CD8-positive, alpha-beta memory T cell (primary cell): Measurements from ENCODE around the gene MMP15. TPM values are rescaled to one million over a fixed set of nuclear protein-coding genes. Genes with fewer than 3 reads are reported as not detected.

Source experiments
- CTCF ChIA-PET: fragments of 350-600 bp; sonication (Branson Sonifier 250); formaldehyde crosslinking; loops from one replicate; lab custom pipeline; 2021; ENCODE audit warnings: antibody characterized with exemption; lab: Charles Lee
- POLR2A ChIA-PET: fragments of 350-600 bp; sonication (Branson Sonifier 250); formaldehyde crosslinking; loops from one replicate; lab custom pipeline; 2021; ENCODE audit warnings: antibody characterized with exemption; lab: Charles Lee
- DNase-seq, 5 donors: peaks; one replicate each; pipeline versions ENCODE4 v3.0.0 to v3.0.0-alpha.2; 2020 to 2022; ENCODE audit warnings: mixed read lengths in 1 of 5
- H3K27ac ChIP-seq: one replicate; pipeline ENCODE4 v1.7.0; 2013; ENCODE audit warnings: low read depth, mild to moderate bottlenecking, low read length, moderate library complexity
- H3K27me3 ChIP-seq: 2 replicates; pipeline ENCODE4 v1.7.0; 2013; ENCODE audit warnings: low read length, mild to moderate bottlenecking; ENCODE audit not compliant: insufficient read depth, poor library complexity, severe bottlenecking
- H3K36me3 ChIP-seq: 2 replicates; pipeline ENCODE4 v1.7.0; 2013; ENCODE audit warnings: mild to moderate bottlenecking, low read length, moderate library complexity; ENCODE audit not compliant: insufficient read depth
- H3K4me1 ChIP-seq: 2 replicates; pipeline ENCODE4 v1.7.0; 2013; ENCODE audit warnings: mild to moderate bottlenecking, low read length, moderate library complexity; ENCODE audit not compliant: insufficient read depth
- H3K4me3 ChIP-seq: 2 replicates; pipeline ENCODE4 v1.7.0; 2013; ENCODE audit warnings: mild to moderate bottlenecking, low read length
- H3K9me3 ChIP-seq: 2 replicates; pipeline ENCODE4 v1.7.0; 2013; ENCODE audit warnings: mild to moderate bottlenecking, low read length
- H3K27ac Mint-ChIP-seq, 8 donors: one replicate each; pipeline ENCODE4 v1.8.0; 2020 to 2021; ENCODE audit warnings: mixed read lengths in 8 of 8, mild to moderate bottlenecking in 6 of 8, inconsistent platforms in 3 of 8, moderate library complexity in 3 of 8
- H3K27me3 Mint-ChIP-seq, 2 donors: one replicate each; pipeline ENCODE4 v1.8.0; 2020 to 2021; ENCODE audit warnings: mixed read lengths in 2 of 2, mild to moderate bottlenecking in 1 of 2, moderate library complexity in 1 of 2
- H3K36me3 Mint-ChIP-seq, 3 donors: one replicate each; pipeline ENCODE4 v1.8.0; 2020 to 2021; ENCODE audit warnings: mixed read lengths in 3 of 3, inconsistent platforms in 1 of 3, mild to moderate bottlenecking in 1 of 3
- H3K4me1 Mint-ChIP-seq, 3 donors: one replicate each; pipeline ENCODE4 v1.8.0; 2020 to 2021; ENCODE audit warnings: mixed read lengths in 3 of 3, inconsistent platforms in 1 of 3, mild to moderate bottlenecking in 1 of 3
- H3K4me3 Mint-ChIP-seq, 7 donors: one replicate each; pipeline ENCODE4 v1.8.0; 2020 to 2021; ENCODE audit warnings: mixed read lengths in 7 of 7, mild to moderate bottlenecking in 6 of 7, moderate library complexity in 4 of 7, inconsistent platforms in 2 of 7
- H3K9me3 Mint-ChIP-seq, 5 donors: one replicate each; pipeline ENCODE4 v1.8.0; 2020 to 2022; ENCODE audit warnings: mixed read lengths in 5 of 5, mild to moderate bottlenecking in 3 of 5, moderate library complexity in 2 of 5, inconsistent platforms in 1 of 5
- polyA plus RNA-seq: library from polyadenylated mRNA; unstranded; fragments of 300-500 nt; fragmentation: Illumina TruSeq; gene quantifications from one replicate; pipeline ENCODE4 v1.2.3, GENCODE V29; 2021
- total RNA-seq, 2 experiments: library from RNA; stranded (reverse); gene quantifications; one replicate each; pipeline ENCODE4 v1.2.3, GENCODE V29; 2021

The MMP15 gene
- total and polyA plus RNA-seq, 3 experiments from 2014 or later = 0.16 to 1.1 (median 0.97) TPM

DNA sequence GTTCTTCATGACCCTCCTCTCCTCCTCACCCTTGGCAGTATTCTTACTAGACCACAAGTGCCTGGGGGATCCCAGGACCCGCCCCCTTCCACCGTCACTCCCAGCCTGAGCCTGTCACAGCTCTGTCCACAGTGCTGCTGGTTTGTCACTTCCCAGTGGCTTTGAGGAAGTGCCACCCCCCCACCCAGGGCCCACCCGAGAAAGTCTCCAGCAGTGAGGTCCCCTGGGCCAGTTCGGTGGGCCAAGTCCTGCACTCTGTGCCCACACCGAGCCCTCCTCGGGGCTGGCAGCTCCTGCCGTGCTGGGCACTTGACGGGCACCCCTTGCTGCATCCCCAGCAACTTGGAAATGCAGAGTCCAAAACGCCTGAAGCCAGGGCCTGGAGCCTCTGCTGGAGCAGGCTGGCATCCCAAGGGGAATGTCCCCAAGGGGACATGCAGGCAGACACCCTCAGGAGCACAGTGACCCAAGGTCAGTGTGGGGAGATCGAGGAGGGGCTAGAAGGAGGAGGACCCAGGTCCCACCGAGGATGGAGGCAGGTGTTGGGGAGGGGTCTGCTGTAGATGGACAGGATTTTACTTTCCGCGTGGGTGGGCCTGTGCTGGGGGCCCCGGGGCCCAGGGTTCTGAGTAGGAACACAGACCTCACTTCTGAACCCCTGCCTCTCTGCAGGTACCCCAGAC lies 15.5 kb downstream of the MMP15 start:
- no peaks in the 10 kb centered on the region for H3K4me1 Mint-ChIP-seq
- H3K4me1 ChIP-seq = no peaks in the 10 kb centered on the region
- no peaks in the 10 kb centered on the region for H3K27me3 ChIP-seq
- peaks cover 0 to 2% (median 0%) of the 10 kb centered on the region in 5 donors for H3K9me3 Mint-ChIP-seq
- H3K4me3 Mint-ChIP-seq = no peak overlapping the region
- H3K27ac Mint-ChIP-seq = no peak overlapping the region
- H3K9me3 ChIP-seq = no peaks in the 10 kb centered on the region
- no peak overlapping the region for H3K4me3 ChIP-seq
- ChIA-PET POLR2A (no interaction called here), CTCF (no interaction called here)
- H3K36me3 Mint-ChIP-seq = no peaks in the 10 kb centered on the region
- H3K36me3 ChIP-seq = no peaks in the 10 kb centered on the region
- peaks cover 0 to 2% of the 10 kb centered on the region in 2 donors for H3K27me3 Mint-ChIP-seq
- H3K27ac ChIP-seq = no peak overlapping the region
- no peak for DNase-seq

- Mint-ChIP-seq H3K27me3 (peaks cover 0 to 2% of the 10 kb centered on the region in 2 donors), H3K27ac (no peak overlapping the region), H3K36me3 (no peaks in the 10 kb centered on the region), H3K4me3 (no peak overlapping the region), H3K9me3 (peaks cover 0 to 2% (median 0%) of the 10 kb centered on the region in 5 donors), H3K4me1 (no peaks in the 10 kb centered on the region)
- ChIA-PET CTCF (no interaction called here), POLR2A (no interaction called here)
- H3K27ac ChIP-seq = no peak overlapping the region
- H3K4me1 ChIP-seq = no peaks in the 10 kb centered on the region
- no peaks in the 10 kb centered on the region for H3K9me3 ChIP-seq
- no peaks in the 10 kb centered on the region for H3K27me3 ChIP-seq
- H3K36me3 ChIP-seq = no peaks in the 10 kb centered on the region
- H3K4me3 ChIP-seq = no peak overlapping the region
- no peak for DNase-seq
These were observed 16.0 kb downstream of the MMP15 start for GRCh38 chr16:58041628-58041955.

DNA sequence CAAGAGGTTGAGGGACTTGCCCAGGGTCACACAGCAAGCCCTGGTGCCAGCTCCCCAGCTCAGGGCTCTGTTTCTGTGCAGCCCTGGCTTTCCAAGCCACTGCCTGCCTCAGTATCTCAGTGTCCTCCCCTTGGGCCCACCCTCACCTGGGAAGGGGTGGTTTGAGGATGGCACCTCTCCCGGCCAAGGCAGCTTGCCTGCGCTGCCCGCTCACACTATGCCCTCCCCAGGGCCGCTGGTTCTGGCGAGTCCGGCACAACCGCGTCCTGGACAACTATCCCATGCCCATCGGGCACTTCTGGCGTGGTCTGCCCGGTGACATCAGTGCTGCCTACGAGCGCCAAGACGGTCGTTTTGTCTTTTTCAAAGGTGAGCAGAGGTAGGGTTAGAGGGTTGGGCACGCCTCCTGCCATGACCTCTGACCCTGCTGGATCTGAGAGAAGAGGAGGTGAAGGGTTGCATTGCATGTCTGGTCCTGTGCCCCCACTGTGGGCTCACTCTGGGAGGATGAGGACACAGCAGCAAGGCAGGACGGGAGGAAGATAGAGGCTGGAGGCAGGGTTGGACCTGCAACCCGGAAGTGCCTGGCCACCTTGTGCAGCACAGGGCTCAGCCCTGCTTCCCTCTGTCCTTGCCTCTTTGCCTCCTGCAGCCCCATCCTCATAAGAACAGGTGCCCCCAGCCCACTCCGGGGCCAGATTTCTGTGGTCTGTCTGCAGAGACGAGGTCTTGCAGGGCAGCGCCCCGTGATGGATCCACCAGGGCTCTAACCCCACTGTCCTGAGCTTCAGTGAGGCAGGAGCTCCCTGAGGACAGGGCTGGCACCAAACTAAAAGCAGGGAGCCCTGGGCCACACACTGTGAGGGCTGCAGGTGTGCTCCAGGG lies 16.7 kb downstream of the MMP15 start:
- Histone ChIP-seq H3K4me1 (no peaks in the 10 kb centered on the region), H3K27ac (no peak overlapping the region), H3K9me3 (no peaks in the 10 kb centered on the region), H3K4me3 (no peak overlapping the region), H3K36me3 (no peaks in the 10 kb centered on the region), H3K27me3 (no peaks in the 10 kb centered on the region)
- Mint-ChIP-seq H3K27ac (peak overlapping the region in 1 of 8 donors; percentile 75), H3K27me3 (no peaks in the 10 kb centered on the region), H3K4me3 (no peak overlapping the region), H3K36me3 (no peaks in the 10 kb centered on the region), H3K9me3 (peaks cover 0 to 2% (median 0%) of the 10 kb centered on the region in 5 donors), H3K4me1 (no peaks in the 10 kb centered on the region)
- CTCF ChIA-PET = no interaction called here
- POLR2A ChIA-PET = no interaction called here
- no peak for DNase-seq

- Mint-ChIP-seq H3K27ac (no peak overlapping the region), H3K36me3 (no peaks in the 10 kb centered on the region), H3K9me3 (no peaks in the 10 kb centered on the region), H3K27me3 (no peaks in the 10 kb centered on the region), H3K4me3 (no peak overlapping the region), H3K4me1 (no peaks in the 10 kb centered on the region)
- Histone ChIP-seq H3K4me3 (no peak overlapping the region), H3K27ac (no peak overlapping the region), H3K4me1 (no peaks in the 10 kb centered on the region), H3K36me3 (no peaks in the 10 kb centered on the region), H3K9me3 (no peaks in the 10 kb centered on the region), H3K27me3 (no peaks in the 10 kb centered on the region)
- ChIA-PET POLR2A (no interaction called here), CTCF (no interaction called here)
- no peak for DNase-seq
These were observed 17.4 kb downstream of the MMP15 start for GRCh38 chr16:58042886-58043515.

DNA sequence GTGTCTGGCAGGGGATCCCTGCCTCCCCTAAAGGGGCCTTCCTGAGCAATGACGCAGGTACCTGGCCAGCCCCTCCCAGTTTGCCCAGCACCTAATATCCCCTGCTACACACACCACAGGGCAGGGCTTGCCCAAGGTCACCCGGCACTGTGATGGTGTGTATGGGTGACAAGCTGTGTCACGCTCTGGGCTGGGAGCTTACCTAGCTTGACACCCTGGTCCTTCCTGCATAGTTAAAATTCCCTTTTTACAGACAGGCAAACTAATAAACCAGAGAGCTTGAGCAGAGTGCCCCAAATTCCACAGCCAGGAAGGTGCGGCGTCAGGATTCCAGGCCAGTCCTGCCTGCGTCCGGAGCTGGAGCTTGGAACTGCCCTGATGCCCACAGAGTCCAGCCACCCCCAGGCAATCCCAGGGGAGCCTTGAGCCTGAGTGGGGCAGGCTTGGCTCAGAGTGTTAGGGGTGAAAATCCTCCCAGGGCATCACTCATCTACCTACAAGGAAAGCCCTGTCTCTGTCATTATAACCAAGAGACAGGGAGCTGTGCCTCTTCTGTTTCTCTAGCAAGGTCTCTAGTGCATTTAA lies 18.1 kb downstream of the MMP15 start:
- H3K27ac Mint-ChIP-seq = no peak overlapping the region
- DNase-seq = no peak
- H3K27ac ChIP-seq = no peak overlapping the region
- H3K9me3 Mint-ChIP-seq = no peaks in the 10 kb centered on the region
- H3K27me3 ChIP-seq = no peaks in the 10 kb centered on the region
- ChIA-PET POLR2A (no interaction called here), CTCF (no interaction called here)
- no peaks in the 10 kb centered on the region for H3K27me3 Mint-ChIP-seq
- H3K4me1 ChIP-seq = no peaks in the 10 kb centered on the region
- H3K4me1 Mint-ChIP-seq = no peaks in the 10 kb centered on the region
- H3K9me3 ChIP-seq = no peaks in the 10 kb centered on the region
- H3K36me3 ChIP-seq = no peaks in the 10 kb centered on the region
- H3K4me3 ChIP-seq = no peak overlapping the region
- no peak overlapping the region for H3K4me3 Mint-ChIP-seq
- H3K36me3 Mint-ChIP-seq = no peaks in the 10 kb centered on the region

DNA sequence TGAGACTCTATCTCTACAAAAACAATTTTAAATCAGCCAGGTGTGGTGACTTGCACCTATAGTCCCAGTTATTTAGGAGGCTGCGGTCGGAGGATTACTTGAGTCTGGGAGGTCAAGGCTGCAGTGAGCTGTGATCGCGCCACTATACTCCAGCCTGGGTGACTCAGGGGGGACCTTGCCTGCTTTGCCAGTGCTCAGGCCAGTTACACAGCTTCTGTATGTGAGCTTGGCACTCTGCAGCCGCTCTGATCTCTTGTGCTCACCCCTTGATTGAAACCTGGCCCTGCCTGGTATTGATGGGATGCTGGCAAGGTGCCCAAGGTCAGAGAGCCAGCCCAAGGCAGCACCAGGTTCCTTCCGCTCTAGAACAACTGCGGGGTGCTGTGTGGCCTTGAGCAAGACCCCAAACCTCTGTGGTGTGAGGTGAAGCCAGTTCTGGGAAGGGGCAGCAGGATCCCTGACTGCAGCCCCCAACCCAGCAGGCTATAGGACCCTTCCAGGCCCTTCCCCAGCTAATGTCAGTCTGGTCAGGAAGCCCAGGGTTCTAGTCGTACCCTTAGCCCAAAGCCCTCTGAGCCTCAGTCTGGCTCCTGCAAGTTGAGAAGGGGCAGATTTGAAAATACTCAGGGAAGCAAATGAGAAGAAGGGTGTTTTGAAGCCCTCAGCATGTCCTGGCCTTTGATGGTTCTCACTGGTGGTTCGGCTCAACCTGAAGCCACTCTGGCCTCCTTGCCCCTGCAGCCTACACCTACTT lies 18.9 kb downstream of the MMP15 start:
- Mint-ChIP-seq H3K27me3 (no peaks in the 10 kb centered on the region), H3K9me3 (no peaks in the 10 kb centered on the region), H3K4me3 (no peak overlapping the region), H3K4me1 (no peaks in the 10 kb centered on the region), H3K27ac (no peak overlapping the region), H3K36me3 (no peaks in the 10 kb centered on the region)
- Histone ChIP-seq H3K9me3 (no peaks in the 10 kb centered on the region), H3K27me3 (no peaks in the 10 kb centered on the region), H3K4me1 (no peaks in the 10 kb centered on the region), H3K27ac (no peak overlapping the region), H3K36me3 (no peaks in the 10 kb centered on the region), H3K4me3 (no peak overlapping the region)
- ChIA-PET POLR2A (no interaction called here), CTCF (no interaction called here)
- no peak for DNase-seq

DNA sequence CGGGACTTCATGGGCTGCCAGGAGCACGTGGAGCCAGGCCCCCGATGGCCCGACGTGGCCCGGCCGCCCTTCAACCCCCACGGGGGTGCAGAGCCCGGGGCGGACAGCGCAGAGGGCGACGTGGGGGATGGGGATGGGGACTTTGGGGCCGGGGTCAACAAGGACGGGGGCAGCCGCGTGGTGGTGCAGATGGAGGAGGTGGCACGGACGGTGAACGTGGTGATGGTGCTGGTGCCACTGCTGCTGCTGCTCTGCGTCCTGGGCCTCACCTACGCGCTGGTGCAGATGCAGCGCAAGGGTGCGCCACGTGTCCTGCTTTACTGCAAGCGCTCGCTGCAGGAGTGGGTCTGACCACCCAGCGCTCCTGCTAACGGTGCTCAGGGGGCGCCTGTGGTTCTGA lies 19.5 kb downstream of the MMP15 start:
- H3K4me1 ChIP-seq = no peaks in the 10 kb centered on the region
- Mint-ChIP-seq H3K9me3 (no peaks in the 10 kb centered on the region), H3K4me3 (no peak overlapping the region), H3K4me1 (no peaks in the 10 kb centered on the region), H3K27ac (no peak overlapping the region), H3K36me3 (no peaks in the 10 kb centered on the region), H3K27me3 (peaks cover 0 to 3% of the 10 kb centered on the region in 2 donors)
- H3K36me3 ChIP-seq = no peaks in the 10 kb centered on the region
- ChIA-PET CTCF (no interaction called here), POLR2A (no interaction called here)
- no peak for DNase-seq
- H3K27ac ChIP-seq = no peak overlapping the region
- no peaks in the 10 kb centered on the region for H3K27me3 ChIP-seq
- H3K9me3 ChIP-seq = no peaks in the 10 kb centered on the region
- no peak overlapping the region for H3K4me3 ChIP-seq
